Measurements from ENCODE around the gene RNF166. TPM values are rescaled to one million over a fixed set of nuclear protein-coding genes. Genes with fewer than 3 reads are reported as not detected.

The RNF166 gene
- total RNA-seq, 1 donor from 2014 or later = 50.6 TPM

DNA sequence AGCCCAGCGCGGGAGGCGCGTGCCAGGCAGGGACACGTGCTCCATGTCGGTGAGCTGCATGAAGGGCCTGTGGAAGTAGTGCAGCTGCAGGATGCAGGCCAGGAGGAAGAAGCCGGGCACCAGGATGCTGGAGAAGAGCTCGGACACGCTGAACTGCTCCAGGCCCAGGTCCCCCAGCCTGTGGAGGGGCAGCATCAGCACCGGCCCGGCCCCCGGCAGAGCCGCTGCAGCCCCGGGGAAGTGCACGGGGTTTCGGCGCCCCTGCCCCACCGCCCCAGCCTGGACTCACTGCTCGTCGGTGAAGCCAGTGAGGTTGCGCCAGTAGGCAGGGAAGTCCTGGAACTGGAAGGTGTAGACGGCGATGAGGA lies 28.1 kb upstream of the RNF166 start:
- no peak for ATAC-seq
- peaks cover 5% of the 10 kb centered on the region for H3K4me1 ChIP-seq
- peaks cover 69% of the 10 kb centered on the region for H3K36me3 ChIP-seq
- no peaks in the 10 kb centered on the region for H3K27me3 ChIP-seq
- intact Hi-C loops (cut with DNase I) = no loop called here
- no peak overlapping the region for H3K4me3 ChIP-seq
- no peaks in the 10 kb centered on the region for H3K9me3 ChIP-seq
- no peak overlapping the region for H3K27ac ChIP-seq
- TF ChIP-seq, protein P1, sequence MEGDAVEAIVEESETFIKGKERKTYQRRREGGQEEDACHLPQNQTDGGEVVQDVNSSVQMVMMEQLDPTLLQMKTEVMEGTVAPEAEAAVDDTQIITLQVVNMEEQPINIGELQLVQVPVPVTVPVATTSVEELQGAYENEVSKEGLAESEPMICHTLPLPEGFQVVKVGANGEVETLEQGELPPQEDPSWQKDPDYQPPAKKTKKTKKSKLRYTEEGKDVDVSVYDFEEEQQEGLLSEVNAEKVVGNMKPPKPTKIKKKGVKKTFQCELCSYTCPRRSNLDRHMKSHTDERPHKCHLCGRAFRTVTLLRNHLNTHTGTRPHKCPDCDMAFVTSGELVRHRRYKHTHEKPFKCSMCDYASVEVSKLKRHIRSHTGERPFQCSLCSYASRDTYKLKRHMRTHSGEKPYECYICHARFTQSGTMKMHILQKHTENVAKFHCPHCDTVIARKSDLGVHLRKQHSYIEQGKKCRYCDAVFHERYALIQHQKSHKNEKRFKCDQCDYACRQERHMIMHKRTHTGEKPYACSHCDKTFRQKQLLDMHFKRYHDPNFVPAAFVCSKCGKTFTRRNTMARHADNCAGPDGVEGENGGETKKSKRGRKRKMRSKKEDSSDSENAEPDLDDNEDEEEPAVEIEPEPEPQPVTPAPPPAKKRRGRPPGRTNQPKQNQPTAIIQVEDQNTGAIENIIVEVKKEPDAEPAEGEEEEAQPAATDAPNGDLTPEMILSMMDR (IDR thresholded peaks at IDR 0.05) = no peak
- DNase-seq = no peak

GRCh38 chr16:88733630-88734360 lies 27.6 kb upstream of the RNF166 start:
- peaks cover 69% of the 10 kb centered on the region for H3K36me3 ChIP-seq
- intact Hi-C loops (cut with DNase I) = no loop called here
- no peak for DNase-seq

GRCh38 chr16:88732961-88733294 lies 26.7 kb upstream of the RNF166 start:
- no peak overlapping the region for H3K27ac ChIP-seq
- peaks cover 5% of the 10 kb centered on the region for H3K4me1 ChIP-seq
- TF ChIP-seq, protein P1 (IDR thresholded peaks at IDR 0.05) = no peak
- H3K36me3 ChIP-seq = peaks cover 68% of the 10 kb centered on the region
- no peak for ATAC-seq
- H3K27me3 ChIP-seq = no peaks in the 10 kb centered on the region
- intact Hi-C loops (cut with DNase I) = no loop called here
- H3K4me3 ChIP-seq = no peak overlapping the region
- no peak for DNase-seq
- H3K9me3 ChIP-seq = no peaks in the 10 kb centered on the region

More at GRCh38 chr16:88733630-88734360, 27.6 kb upstream of the RNF166 start:
- H3K4me3 ChIP-seq = no peak overlapping the region
- no peaks in the 10 kb centered on the region for H3K27me3 ChIP-seq
- no peak overlapping the region for H3K27ac ChIP-seq
- ATAC-seq = no peak
- TF ChIP-seq, protein P1 (IDR thresholded peaks at IDR 0.05) = no peak
- no peaks in the 10 kb centered on the region for H3K9me3 ChIP-seq
- peaks cover 5% of the 10 kb centered on the region for H3K4me1 ChIP-seq

DNA sequence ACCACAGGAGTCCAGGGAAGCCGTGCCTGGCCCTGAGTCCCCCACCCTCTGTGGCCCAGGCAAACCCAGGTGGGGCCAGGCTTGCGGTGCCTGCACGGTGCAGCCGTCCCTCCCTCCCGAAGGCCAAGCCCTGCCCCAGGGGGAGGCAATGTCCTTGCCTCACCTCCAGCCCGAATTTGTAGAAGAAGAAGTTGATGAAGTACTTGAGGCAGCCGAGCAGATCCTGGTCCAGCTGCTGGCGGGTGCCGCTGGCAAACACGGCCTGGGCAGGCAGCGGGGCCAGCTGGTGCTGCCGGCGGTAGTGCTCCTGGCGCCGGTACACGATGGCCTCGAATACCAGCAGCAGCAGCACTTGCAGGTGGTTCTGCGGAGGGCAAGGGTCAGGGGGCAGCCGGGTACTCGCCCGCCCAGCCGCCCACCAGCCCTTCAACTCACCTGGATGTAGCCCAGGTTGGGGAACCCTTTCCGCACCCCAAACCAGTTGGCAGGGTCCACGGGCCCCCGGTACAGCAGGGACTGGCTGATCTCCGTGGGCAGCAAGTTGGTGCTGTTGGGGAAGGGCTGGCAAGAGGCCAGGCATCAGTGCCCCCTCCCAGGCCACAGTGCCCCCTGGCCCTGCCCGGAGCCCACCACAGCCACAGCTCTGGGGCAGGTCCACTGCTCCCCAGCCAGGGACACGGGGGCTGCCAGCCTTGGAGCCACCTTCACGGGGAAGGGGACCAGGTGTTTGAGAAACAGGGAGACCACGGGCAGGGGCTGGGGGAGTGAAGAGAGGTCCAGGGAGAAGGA lies 26.2 kb upstream of the RNF166 start:
- DNase-seq = no peak
- intact Hi-C loops (cut with DNase I) = no loop called here
- peaks cover 68% of the 10 kb centered on the region for H3K36me3 ChIP-seq
- H3K27me3 ChIP-seq = no peaks in the 10 kb centered on the region
- TF ChIP-seq, protein P1 (IDR thresholded peaks at IDR 0.05) = no peak
- no peaks in the 10 kb centered on the region for H3K9me3 ChIP-seq
- ATAC-seq = peak; percentile 3
- H3K4me1 ChIP-seq = no peaks in the 10 kb centered on the region
- H3K27ac ChIP-seq = no peak overlapping the region
- H3K4me3 ChIP-seq = no peak overlapping the region

- Histone ChIP-seq H3K9me3 (no peaks in the 10 kb centered on the region), H3K4me3 (no peak overlapping the region), H3K36me3 (peaks cover 75% of the 10 kb centered on the region), H3K4me1 (no peaks in the 10 kb centered on the region), H3K27me3 (no peaks in the 10 kb centered on the region), H3K27ac (no peak overlapping the region)
- TF ChIP-seq, protein P1 (IDR thresholded peaks at IDR 0.05) = no peak
- intact Hi-C loops (cut with DNase I) = no loop called here
- no peak for DNase-seq
- peak; percentile 2 for ATAC-seq
These were observed 25.5 kb upstream of the RNF166 start for GRCh38 chr16:88731699-88732098.
